SK-N-SH (cell line): ENCODE measurements around the gene TRAT1. TPM values are rescaled to one million over a fixed set of nuclear protein-coding genes. Genes with fewer than 3 reads are reported as not detected.

Source experiments
- CTCF ChIA-PET: fragments of 300-600, 350-600 bp; formaldehyde crosslinking; extraction: SDS; loops from one replicate; lab custom pipeline; 2021; lab: Yijun Ruan, JAX
- POLR2A ChIA-PET: fragments of 350-600 bp; sonication (Branson Sonifier 250); formaldehyde crosslinking; extraction: SDS; loops from one replicate; lab custom pipeline; 2020; ENCODE audit warnings: antibody characterized with exemption, inconsistent platforms; lab: Yijun Ruan, JAX
- DNase-seq: peaks from one replicate; pipeline ENCODE4 v3.0.0; 2012
- H2AFZ ChIP-seq: fragments of 200-600 bp; sonication (generic); 2 replicates; pipeline ENCODE4 v1.8.1; 2016; ENCODE audit warnings: antibody characterized with exemption, mild to moderate bottlenecking, low read depth
- H3F3A ChIP-seq: fragments of 200-600 bp; sonication (generic); replicated peaks from 2 replicates; pipeline ENCODE3; 2016; ENCODE audit warnings: antibody characterized with exemption, mild to moderate bottlenecking; ENCODE audit not compliant: insufficient read depth
- H3K27ac ChIP-seq, 2 experiments: fragments of 200-500 bp in 1 of 2; fragments of 200-600 bp in 1 of 2; sonication (Bioruptor generic) in 1 of 2; sonication (generic), shearing (Covaris generic) in 1 of 2; 2 replicates each; pipeline versions ENCODE4 v1.5.1 to v1.6.1; 2014 to 2016; ENCODE audit warnings: low read depth in 2 of 2, inconsistent platforms in 1 of 2, low read length in 1 of 2, mild to moderate bottlenecking in 1 of 2, mixed read lengths in 1 of 2
- H3K27me3 ChIP-seq: fragments of 200-600 bp; sonication (generic), shearing (Covaris generic); 2 replicates; pipeline ENCODE4 v1.6.1; 2016; ENCODE audit warnings: mixed run types; ENCODE audit not compliant: insufficient read depth
- H3K36me3 ChIP-seq, 2 experiments: fragments of 200-500 bp in 1 of 2; fragments of 200-600 bp in 1 of 2; sonication (Bioruptor generic) in 1 of 2; sonication (generic) in 1 of 2; replicated peaks in 1 of 2; 2 replicates each; pipeline versions ENCODE3 to v1.5.1; 2014 to 2016; ENCODE audit warnings: low read length in 1 of 2, mild to moderate bottlenecking in 1 of 2; ENCODE audit not compliant: insufficient read depth in 2 of 2, control insufficient read depth in 1 of 2
- H3K4me1 ChIP-seq, 2 experiments: fragments of 200-500 bp in 1 of 2; fragments of 200-600 bp in 1 of 2; sonication (Bioruptor generic) in 1 of 2; sonication (generic), shearing (Covaris generic) in 1 of 2; 2 replicates each; pipeline versions ENCODE4 v1.5.1 to v1.6.1; 2014 to 2016; ENCODE audit warnings: low read depth in 1 of 2, low read length in 1 of 2, mixed run types in 1 of 2; ENCODE audit not compliant: insufficient read depth in 2 of 2, control insufficient read depth in 1 of 2
- H3K4me2 ChIP-seq: fragments of 200-600 bp; sonication (generic), shearing (Covaris generic); 2 replicates; pipeline ENCODE4 v1.6.1; 2017; ENCODE audit warnings: mixed run types
- H3K4me3 ChIP-seq, 2 experiments: fragments of 200-500 bp in 1 of 2; fragments of 200-600 bp in 1 of 2; sonication (Bioruptor generic) in 1 of 2; sonication (generic), shearing (Covaris generic) in 1 of 2; 2 replicates each; pipeline versions ENCODE4 v1.5.1 to v1.8.1; 2014 to 2016; ENCODE audit warnings: low read depth in 2 of 2, inconsistent platforms in 1 of 2, low read length in 1 of 2, mild to moderate bottlenecking in 1 of 2, mixed read lengths in 1 of 2, moderate library complexity in 1 of 2
- H3K79me2 ChIP-seq: fragments of 200-600 bp; sonication (generic); 2 replicates; pipeline ENCODE4 v1.8.1; 2017; ENCODE audit warnings: mild to moderate bottlenecking; ENCODE audit not compliant: insufficient read depth
- H3K9ac ChIP-seq: fragments of 200-600 bp; sonication (generic); 2 replicates; pipeline ENCODE4 v1.6.1; 2017; ENCODE audit warnings: mixed run types
- H3K9me2 ChIP-seq: fragments of 200-600 bp; sonication (generic); 2 replicates; pipeline ENCODE4 v1.6.1; 2017; ENCODE audit warnings: mixed run types
- H3K9me3 ChIP-seq: fragments of 200-600 bp; sonication (generic); 2 replicates; pipeline ENCODE4 v1.6.1; 2017; ENCODE audit warnings: mixed run types, mild to moderate bottlenecking, moderate library complexity
- H4K20me1 ChIP-seq: fragments of 200-600 bp; sonication (generic); 2 replicates; pipeline ENCODE4 v1.6.1; 2017; ENCODE audit warnings: mild to moderate bottlenecking, mixed run types; ENCODE audit not compliant: insufficient read depth
- ELF1 ChIP-seq: IDR thresholded peaks from 2 replicates; pipeline ENCODE4 v1.4.0; 2012
- FOXJ3 ChIP-seq: sonication (generic); formaldehyde crosslinking; IDR thresholded peaks from 2 replicates; pipeline ENCODE4 v1.5.1; 2020; ENCODE audit warnings: mild to moderate bottlenecking, missing genetic modification reagents
- NRF1 ChIP-seq: IDR thresholded peaks from 2 replicates; pipeline ENCODE4 v1.6.1; 2012; ENCODE audit warnings: low read depth, mild to moderate bottlenecking, low read length
- PBX3 ChIP-seq: IDR thresholded peaks from 2 replicates; pipeline ENCODE4; 2012
- REST ChIP-seq: IDR thresholded peaks from 2 replicates; pipeline ENCODE4 v1.6.1; 2012; ENCODE audit warnings: mild to moderate bottlenecking, low read depth, low read length, moderate library complexity
- RXRA ChIP-seq: IDR thresholded peaks from 2 replicates; pipeline ENCODE4 v1.4.0; 2012; ENCODE audit warnings: low read depth, mild to moderate bottlenecking, borderline replicate concordance
- SIN3A ChIP-seq: IDR thresholded peaks from 2 replicates; pipeline ENCODE4 v1.6.1; 2012; ENCODE audit warnings: low read depth, mild to moderate bottlenecking, low read length, moderate library complexity, borderline replicate concordance
- TCF12 ChIP-seq: IDR thresholded peaks from 2 replicates; pipeline ENCODE4 v1.4.0; 2012
- USF2 ChIP-seq: fragments of 150-350 bp; IDR thresholded peaks from 2 replicates; pipeline ENCODE4 v1.6.1; 2017; ENCODE audit warnings: antibody characterized with exemption, low read length, low read depth, borderline replicate concordance
- WGBS: methylation state at CpG from one replicate; pipeline ENCODE4 v1.1.6; 2017; ENCODE audit warnings: low lambda C conversion rate; 5-methylcytosine and 5-hydroxymethylcytosine counted together
- polyA plus RNA-seq, 3 experiments: library from polyadenylated mRNA; depleted of rRNA; stranded (reverse); fragments of >200 nt; gene quantifications; 2 replicates each; pipeline ENCODE4 v1.2.3, GENCODE V29; 2012

Gene TRAT1
- polyA plus RNA-seq, 1 of the 3 experiments (the other 2 are of a cell fraction): not detected

GRCh38 chr3:108894981-108895380 is 72.4 kb downstream of the TRAT1 start:
- 56% methylated on average over 5 of the region's 5 CpGs for WGBS
- DNase-seq: no peak
- Histone ChIP-seq H3K27me3 (no peaks in the 10 kb centered on the region), H3K9me3 (no peaks in the 10 kb centered on the region), H3K4me2 (no peak overlapping the region), H3K4me3 (no peak overlapping the region), H4K20me1 (no peaks in the 10 kb centered on the region), H3K79me2 (no peaks in the 10 kb centered on the region), H3K9ac (no peak overlapping the region), H3K27ac (no peak overlapping the region), H3K4me1 (no peaks in the 10 kb centered on the region), H2AFZ (no peak overlapping the region), H3K9me2 (no peaks in the 10 kb centered on the region), H3F3A (no peaks in the 10 kb centered on the region), H3K36me3 (no peaks in the 10 kb centered on the region)
- CTCF ChIA-PET: no interaction called here
- TF ChIP-seq USF2 (no peak), RXRA (no peak), TCF12 (no peak)
- POLR2A ChIA-PET: no interaction called here

- Histone ChIP-seq H3K9me2 (no peaks in the 10 kb centered on the region), H3K79me2 (no peaks in the 10 kb centered on the region), H3K9ac (no peak overlapping the region), H3K4me2 (no peak overlapping the region), H3F3A (no peaks in the 10 kb centered on the region), H3K36me3 (no peaks in the 10 kb centered on the region), H3K4me1 (no peaks in the 10 kb centered on the region; a peak in 1 of 4 replicates), H3K9me3 (no peaks in the 10 kb centered on the region), H3K4me3 (no peak overlapping the region), H4K20me1 (no peaks in the 10 kb centered on the region), H2AFZ (no peak overlapping the region), H3K27ac (no peak overlapping the region), H3K27me3 (no peaks in the 10 kb centered on the region)
- no peak for TF ChIP-seq PBX3
- no peak for TF ChIP-seq FOXJ3 (CRISPR knock-in tag)
- no peak for TF ChIP-seq SIN3A
- TF ChIP-seq TCF12: no peak
- TF ChIP-seq NRF1: no peak
- no peak for TF ChIP-seq ELF1
- TF ChIP-seq REST: no peak
- DNase-seq: no peak
- ChIA-PET POLR2A (no interaction called here), CTCF (interaction anchor here (1.0 to 7.7 kb wide), 4 partner anchors 10 to 235 kb away, joined by 3 to 42 read pairs (median 4); no protein-coding TSS in a partner anchor)
- WGBS: 84% methylated on average over 3 of the region's 3 CpGs
Measured at GRCh38 chr3:108897883-108898282, 75.3 kb downstream of the TRAT1 start.
